ENCODE data around the gene PSAPL1.

GRCh38 chr4:7448036-7448435 lies 13.3 kb upstream of the PSAPL1 start:
- TF ChIP-seq CTCF (IDR thresholded peaks at IDR 0.05; ENCODE audit: borderline replicate concordance, extremely low read depth, low read length, poor library complexity, severe bottlenecking) = no peak
- no peak for TF ChIP-seq EZH2 (IDR thresholded peaks at IDR 0.05; ENCODE audit: borderline replicate concordance, low read depth, low read length, severe bottlenecking)
